Esophagus squamous epithelium (tissue), 5 donors: ENCODE data around the gene COX6B2. TPM values are rescaled to one million over a fixed set of nuclear protein-coding genes. Genes with fewer than 3 reads are reported as not detected.
A peak's percentile ranks its signal among the peaks of the same experiment; 100 is the strongest.

Experiments
- DNase-seq: peaks from one replicate; lab custom pipeline; 2025; lab: John Stamatoyannopoulos, UW
- H3K27ac ChIP-seq, 4 donors: fragments of 200-600 bp; sonication (generic); one replicate each; pipeline ENCODE4 v1.5.1; 2016 to 2019; ENCODE audit warnings: mild to moderate bottlenecking in 1 of 4
- H3K27me3 ChIP-seq, 4 donors: fragments of 200-600 bp; sonication (generic); 1 replicate in 3 of 4; 2 replicates in 1 of 4; pipeline versions ENCODE4 v1.5.1 to v1.6.0; 2017 to 2021; ENCODE audit warnings: antibody characterized with exemption in 1 of 4
- H3K36me3 ChIP-seq, 3 donors: fragments of 200-600 bp; sonication (generic); one replicate each; pipeline ENCODE4 v1.5.1; 2016 to 2019
- H3K4me1 ChIP-seq, 3 donors: fragments of 200-600 bp; sonication (generic); one replicate each; pipeline ENCODE4 v1.5.1; 2017 to 2019
- H3K4me3 ChIP-seq, 4 donors: fragments of 200-600 bp; sonication (generic); 1 replicate in 3 of 4; 2 replicates in 1 of 4; pipeline ENCODE4 v1.5.1; 2016 to 2019; ENCODE audit warnings: mild to moderate bottlenecking in 2 of 4, moderate library complexity in 1 of 4
- H3K9me3 ChIP-seq, 3 donors: fragments of 200-600 bp; sonication (generic); one replicate each; pipeline ENCODE4 v1.5.1; 2016 to 2019
- POLR2A ChIP-seq, 4 donors: fragments of 450-650 bp; IDR thresholded peaks; one replicate each; pipeline ENCODE4 v1.6.1; 2017; ENCODE audit warnings: antibody characterized with exemption in 4 of 4, mild to moderate bottlenecking in 4 of 4, moderate library complexity in 3 of 4
- WGBS, 2 donors: methylation state at CpG; one replicate each; pipeline ENCODE4 v1.1.5; 2018; 5-methylcytosine and 5-hydroxymethylcytosine counted together
- intact Hi-C: fragments of 100-400 bp; cut with DNase I; formaldehyde crosslinking; loops from one replicate; pipeline ENCODE4 v1.15.0; 2022
- total RNA-seq, 4 donors: library from RNA; depleted of rRNA; stranded (reverse); fragments of >200 nt; gene quantifications; one replicate each; pipeline ENCODE4 v1.1.0, GENCODE V29; 2016
- TF ChIP-seq, protein P1 (sequence below), 6 experiments: fragments of 450-650 bp in 4 of 6; fragments of 200-600 bp in 2 of 6; sonication (generic) in 2 of 6; IDR thresholded peaks; one replicate each; pipeline ENCODE4 v1.5.1; 2016 to 2019; ENCODE audit warnings: antibody characterized with exemption in 6 of 6, mild to moderate bottlenecking in 4 of 6, moderate library complexity in 4 of 6
- donor health status: DM: yes; HTN: yes; CAD: no.

COX6B2 gene
- total RNA-seq, 4 donors from 2014 or later: 0.66 to 1.4 (median 0.95) TPM; not detected in 1

DNA sequence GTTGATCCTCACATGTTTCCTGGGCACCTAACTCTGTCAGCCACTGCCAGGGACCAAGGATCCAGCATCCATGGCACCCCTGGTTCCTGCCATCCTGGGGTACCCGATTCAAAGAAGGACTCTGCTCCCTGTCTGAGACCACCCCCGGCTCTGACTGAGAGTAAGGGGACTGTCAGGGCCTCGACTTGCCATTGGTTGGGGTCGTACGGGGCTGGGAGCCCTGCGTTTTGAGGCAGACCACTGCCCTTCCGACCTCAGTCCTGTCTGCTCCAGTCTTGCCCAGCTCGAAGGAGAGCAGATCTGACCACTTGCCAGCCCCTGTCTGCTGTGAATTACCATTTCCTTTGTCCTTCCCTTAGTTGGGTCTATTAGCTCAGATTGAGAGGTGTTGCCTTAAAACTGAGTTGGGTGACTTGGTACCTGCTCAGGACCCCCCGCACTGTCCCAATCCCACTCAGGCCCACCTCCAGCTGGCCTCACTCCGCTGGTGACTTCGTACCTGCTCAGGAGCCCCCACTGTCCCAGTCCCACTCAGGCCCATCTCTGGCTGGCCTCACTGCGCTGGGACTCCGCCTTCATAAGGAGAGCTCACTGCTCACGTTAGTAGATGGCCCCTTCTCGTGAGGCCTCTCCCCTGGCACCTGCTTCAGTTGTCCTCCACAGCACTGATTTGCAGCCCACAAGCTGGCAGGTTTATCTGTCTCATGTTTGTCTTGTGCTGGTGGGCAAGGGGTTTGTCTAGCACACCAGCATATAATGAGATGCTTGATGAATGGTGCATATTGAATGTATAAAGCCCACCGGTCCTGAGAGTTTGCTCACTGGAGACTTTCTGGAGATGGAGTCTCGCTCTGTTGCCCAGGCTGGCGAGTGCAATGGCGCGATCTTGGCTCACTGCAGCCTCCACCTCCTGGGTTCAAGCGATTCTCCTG lies 35.1 kb upstream of the COX6B2 start:
- Histone ChIP-seq H3K9me3 (no peaks in the 10 kb centered on the region), H3K27ac (peak overlapping the region in 1 of 4 donors; percentile 34), H3K36me3 (peaks cover 6 to 52% (median 22%) of the 10 kb centered on the region in 3 donors), H3K4me1 (peaks cover 27 to 72% (median 51%) of the 10 kb centered on the region in 3 donors), H3K4me3 (no peak overlapping the region), H3K27me3 (no peaks in the 10 kb centered on the region)
- no peak for DNase-seq
- intact Hi-C loops: no loop called here
- TF ChIP-seq POLR2A (IDR thresholded peaks at IDR 0.05): no peak
- TF ChIP-seq, protein P1, sequence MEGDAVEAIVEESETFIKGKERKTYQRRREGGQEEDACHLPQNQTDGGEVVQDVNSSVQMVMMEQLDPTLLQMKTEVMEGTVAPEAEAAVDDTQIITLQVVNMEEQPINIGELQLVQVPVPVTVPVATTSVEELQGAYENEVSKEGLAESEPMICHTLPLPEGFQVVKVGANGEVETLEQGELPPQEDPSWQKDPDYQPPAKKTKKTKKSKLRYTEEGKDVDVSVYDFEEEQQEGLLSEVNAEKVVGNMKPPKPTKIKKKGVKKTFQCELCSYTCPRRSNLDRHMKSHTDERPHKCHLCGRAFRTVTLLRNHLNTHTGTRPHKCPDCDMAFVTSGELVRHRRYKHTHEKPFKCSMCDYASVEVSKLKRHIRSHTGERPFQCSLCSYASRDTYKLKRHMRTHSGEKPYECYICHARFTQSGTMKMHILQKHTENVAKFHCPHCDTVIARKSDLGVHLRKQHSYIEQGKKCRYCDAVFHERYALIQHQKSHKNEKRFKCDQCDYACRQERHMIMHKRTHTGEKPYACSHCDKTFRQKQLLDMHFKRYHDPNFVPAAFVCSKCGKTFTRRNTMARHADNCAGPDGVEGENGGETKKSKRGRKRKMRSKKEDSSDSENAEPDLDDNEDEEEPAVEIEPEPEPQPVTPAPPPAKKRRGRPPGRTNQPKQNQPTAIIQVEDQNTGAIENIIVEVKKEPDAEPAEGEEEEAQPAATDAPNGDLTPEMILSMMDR (IDR thresholded peaks at IDR 0.05): no peak
- 79 to 82% methylated on average over 16 to 20 of the region's 21 CpGs for WGBS, 2 donors

DNA sequence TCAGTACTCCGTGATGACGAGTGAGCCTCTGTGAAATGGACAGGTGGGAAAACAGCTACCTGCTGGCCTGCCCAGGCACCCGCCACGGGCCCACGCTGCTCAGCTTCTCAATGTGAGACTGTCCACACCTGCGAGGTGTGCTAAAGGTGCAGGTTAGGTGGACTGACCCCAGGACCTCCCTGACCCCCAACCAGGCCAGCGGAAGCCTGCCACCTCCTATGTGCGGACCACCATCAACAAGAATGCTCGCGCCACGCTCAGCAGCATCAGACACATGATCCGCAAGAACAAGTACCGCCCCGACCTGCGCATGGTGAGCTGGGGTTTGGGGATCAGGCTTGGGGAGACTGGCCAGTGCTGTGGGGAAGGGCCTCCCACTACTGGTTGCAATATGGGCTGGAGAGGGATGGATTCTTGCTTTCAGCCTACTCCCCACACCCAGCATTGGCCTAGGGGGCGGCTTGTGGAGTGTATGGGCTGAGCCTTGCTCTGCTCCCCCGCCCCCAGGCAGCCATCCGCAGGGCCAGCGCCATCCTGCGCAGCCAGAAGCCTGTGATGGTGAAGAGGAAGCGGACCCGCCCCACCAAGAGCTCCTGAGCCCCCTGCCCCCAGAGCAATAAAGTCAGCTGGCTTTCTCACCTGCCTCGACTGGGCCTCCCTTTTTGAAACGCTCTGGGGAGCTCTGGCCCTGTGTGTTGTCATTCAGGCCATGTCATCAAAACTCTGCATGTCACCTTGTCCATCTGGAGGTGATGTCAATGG lies 33.4 kb upstream of the COX6B2 start:
- peak overlapping the region; percentile 74 to 97 (median 88) for H3K4me3 ChIP-seq
- TF ChIP-seq, protein P1 (IDR thresholded peaks at IDR 0.05): no peak
- no peak for TF ChIP-seq POLR2A (IDR thresholded peaks at IDR 0.05)
- WGBS, 2 donors: 58 to 59% methylated on average over 2 to 8 of the region's 24 CpGs
- no peaks in the 10 kb centered on the region for H3K27me3 ChIP-seq
- peaks cover 6 to 52% (median 22%) of the 10 kb centered on the region in 3 donors for H3K36me3 ChIP-seq
- no peaks in the 10 kb centered on the region for H3K9me3 ChIP-seq
- peak overlapping the region in 2 of 4 donors; percentile 94 to 97 for H3K27ac ChIP-seq
- DNase-seq: no peak
- peaks cover 34 to 85% (median 60%) of the 10 kb centered on the region in 3 donors for H3K4me1 ChIP-seq
- intact Hi-C loops: no loop called here

DNA sequence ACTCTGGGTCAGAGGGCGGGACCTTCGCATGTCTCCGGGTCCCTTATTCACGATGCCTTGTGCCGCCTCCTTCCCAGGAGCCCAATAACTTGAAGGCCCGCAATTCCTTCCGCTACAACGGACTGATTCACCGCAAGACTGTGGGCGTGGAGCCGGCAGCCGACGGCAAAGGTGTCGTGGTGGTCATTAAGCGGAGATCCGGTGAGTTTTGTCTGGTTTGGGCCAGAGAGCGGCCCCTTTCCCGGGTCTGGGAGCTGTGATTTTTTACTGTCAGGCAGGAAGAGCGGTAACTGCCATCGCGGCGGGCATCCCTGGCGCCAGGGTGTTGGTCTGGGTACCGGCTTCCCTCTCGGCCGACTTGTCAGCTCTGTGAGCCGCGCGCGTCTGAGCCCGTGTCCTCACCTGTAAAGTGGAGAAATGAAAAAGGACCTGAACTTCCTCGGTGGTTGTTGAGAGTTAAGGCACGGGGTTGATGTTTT lies 32.0 kb upstream of the COX6B2 start:
- no peaks in the 10 kb centered on the region for H3K27me3 ChIP-seq
- WGBS, 2 donors: 0% methylated on average over 2 of the region's 33 CpGs; no CpG with 5 or more reads in 1 of the 2 donors
- peak overlapping the region; percentile 74 to 97 (median 88) for H3K4me3 ChIP-seq
- H3K4me1 ChIP-seq: peaks cover 34 to 80% (median 62%) of the 10 kb centered on the region in 3 donors
- TF ChIP-seq, protein P1 (IDR thresholded peaks at IDR 0.05): no peak
- no peak for TF ChIP-seq POLR2A (IDR thresholded peaks at IDR 0.05)
- H3K27ac ChIP-seq: peak overlapping the region; percentile 86 to 97 (median 93)
- intact Hi-C loops: no loop called here
- H3K36me3 ChIP-seq: peaks cover 6 to 52% (median 22%) of the 10 kb centered on the region in 3 donors
- DNase-seq: no peak
- no peaks in the 10 kb centered on the region for H3K9me3 ChIP-seq

DNA sequence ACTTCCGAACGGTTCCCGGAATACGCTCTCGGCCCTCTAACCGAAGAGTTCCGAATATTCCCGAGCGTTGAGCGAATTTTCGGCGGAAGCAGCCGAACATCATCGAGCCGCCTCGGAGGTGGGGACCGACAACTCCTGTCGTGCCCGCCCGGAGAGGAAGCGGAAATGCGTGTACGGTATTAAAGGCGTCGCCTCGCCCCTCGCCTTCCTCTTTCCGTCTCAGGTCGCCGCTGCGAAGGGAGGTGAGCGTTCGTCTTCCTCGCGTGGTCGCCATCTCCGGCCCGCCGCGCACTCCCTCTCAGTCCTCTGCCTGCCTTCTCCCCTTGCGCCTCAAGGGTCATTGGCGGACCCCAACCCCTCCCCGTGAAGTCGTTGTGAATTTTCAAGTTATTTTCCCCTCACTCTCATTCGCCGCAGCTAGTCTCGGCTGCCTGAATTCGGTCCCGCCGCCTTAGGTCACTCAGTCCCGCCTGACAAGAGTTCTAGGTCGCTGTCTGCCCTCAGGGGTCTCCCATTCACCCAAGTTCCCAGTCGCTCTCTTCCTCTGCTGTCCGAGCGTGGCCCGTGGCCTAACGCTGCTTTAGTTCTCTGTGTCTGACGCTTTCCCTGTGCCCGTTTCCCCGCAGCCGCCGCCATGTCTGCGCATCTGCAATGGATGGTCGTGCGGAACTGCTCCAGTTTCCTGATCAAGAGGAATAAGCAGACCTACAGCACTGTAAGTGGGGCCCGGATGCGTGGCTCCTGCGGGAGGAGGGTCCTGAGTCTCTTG lies 31.4 kb upstream of the COX6B2 start, which contains the start of gene RPL28:
RPL28 (plus strand) TSS at position 209 of the 769 bp plus-strand sequence; CDS start at position 635, 426 bp downstream.
- WGBS, 2 donors: 0 to 1% methylated on average over 35 to 41 of the region's 68 CpGs
- TF ChIP-seq, protein P1 (IDR thresholded peaks at IDR 0.05): peak in 3 of 6 experiments; percentile 7 to 24 (median 9)
- peak; percentile 72 to 100 (median 98) for TF ChIP-seq POLR2A (IDR thresholded peaks at IDR 0.05)
- Histone ChIP-seq H3K27ac (peak within 1 kb of the TSS; percentile 86 to 97 (median 93)), H3K4me1 (peaks cover 34 to 74% (median 56%) of the 10 kb centered on the region in 3 donors), H3K36me3 (peaks cover 6 to 46% (median 22%) of the 10 kb centered on the region in 3 donors), H3K9me3 (no peaks in the 10 kb centered on the region), H3K4me3 (peak within 1 kb of the TSS; percentile 74 to 97 (median 88)), H3K27me3 (no peaks in the 10 kb centered on the region)
- intact Hi-C loops: no loop called here
- peak; percentile 88 for DNase-seq
